HG03045 (cell line): ENCODE measurements around the gene ZBTB9.

Experiments used
- ATAC-seq: cut with Tn5 transposase; IDR thresholded peaks from one replicate; pipeline ENCODE4 v1.9.1; 2021; ENCODE audit warnings: mild to moderate bottlenecking, moderate library complexity; ENCODE audit not compliant: unreplicated experiment

ZBTB9 gene

DNA sequence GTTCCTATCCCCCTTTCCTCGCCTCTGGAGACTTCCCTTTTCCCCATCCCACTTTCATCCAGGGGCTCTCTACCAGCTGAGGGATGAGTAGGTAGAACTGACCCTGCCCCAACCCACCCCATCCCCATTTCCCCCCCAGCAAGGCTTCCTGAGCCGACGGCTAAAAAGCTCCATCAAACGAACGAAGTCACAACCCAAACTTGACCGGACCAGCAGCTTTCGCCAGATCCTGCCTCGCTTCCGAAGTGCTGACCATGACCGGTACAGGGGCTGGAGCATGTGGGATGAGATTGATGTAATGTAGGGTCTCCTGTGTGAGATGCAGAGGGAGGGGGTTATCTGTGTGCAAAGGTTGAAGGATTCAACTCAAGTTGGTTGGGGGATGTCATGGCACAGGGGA lies 21.8 kb upstream of the ZBTB9 start:
- ATAC-seq, result no peak

DNA sequence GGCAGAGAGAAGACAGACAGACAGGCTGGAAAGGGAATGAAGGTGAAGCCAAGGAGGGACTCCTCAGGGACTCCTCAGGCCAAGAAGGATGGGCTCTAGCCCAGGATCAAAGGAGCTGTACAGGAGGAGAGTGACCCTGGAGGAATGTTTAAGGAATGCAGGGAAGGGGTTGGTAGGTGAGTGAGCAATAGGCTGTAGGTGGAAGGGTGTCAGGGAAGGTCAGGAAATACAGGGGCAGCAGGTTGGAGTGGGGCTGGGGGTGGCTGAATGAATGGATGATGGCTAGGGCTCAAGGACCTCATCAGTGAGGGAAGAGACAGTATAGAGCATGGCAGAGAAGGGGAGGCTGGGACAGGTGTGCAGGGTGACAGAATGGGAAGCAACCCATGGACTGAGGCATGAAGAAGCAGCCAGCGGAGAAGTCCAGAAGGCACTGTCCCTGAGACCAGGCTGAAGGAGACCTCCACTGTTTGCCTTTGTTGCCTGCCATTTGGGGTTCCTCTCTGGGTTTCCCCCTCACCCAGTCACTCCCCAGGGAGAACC lies 21.3 kb upstream of the ZBTB9 start:
- no peak for ATAC-seq

DNA sequence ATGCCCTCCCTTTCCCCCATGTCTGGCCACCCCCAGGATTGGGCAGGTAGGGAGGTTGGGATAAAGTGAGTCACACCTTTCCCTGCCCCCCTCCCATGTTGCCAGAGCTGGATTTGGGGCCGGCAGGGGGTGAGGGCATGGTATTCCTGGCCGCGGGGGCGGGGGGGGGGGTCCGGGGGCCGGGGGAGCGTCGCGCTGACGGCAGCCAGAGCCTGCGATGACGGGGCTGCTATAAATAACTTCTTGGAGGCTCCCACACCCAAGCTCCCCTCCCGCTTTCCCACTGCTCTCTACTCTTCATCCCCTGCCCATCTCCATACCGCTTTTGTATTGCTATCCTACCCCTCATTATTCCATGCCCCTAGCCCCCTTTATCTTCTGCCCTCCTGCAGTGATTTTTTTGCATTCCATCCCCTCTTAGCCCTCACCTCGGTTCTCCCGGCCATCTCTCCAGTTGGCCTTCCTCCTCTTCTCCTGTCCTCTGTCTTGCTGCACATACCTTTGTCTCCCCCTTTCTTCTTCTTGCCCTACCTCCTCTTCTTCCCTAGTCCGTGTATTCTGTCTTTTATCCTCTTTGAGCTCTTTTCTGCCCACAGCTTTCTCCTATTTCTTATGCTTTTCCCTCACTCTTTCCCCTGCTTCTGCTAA lies 20.7 kb upstream of the ZBTB9 start:
- no peak for ATAC-seq

DNA sequence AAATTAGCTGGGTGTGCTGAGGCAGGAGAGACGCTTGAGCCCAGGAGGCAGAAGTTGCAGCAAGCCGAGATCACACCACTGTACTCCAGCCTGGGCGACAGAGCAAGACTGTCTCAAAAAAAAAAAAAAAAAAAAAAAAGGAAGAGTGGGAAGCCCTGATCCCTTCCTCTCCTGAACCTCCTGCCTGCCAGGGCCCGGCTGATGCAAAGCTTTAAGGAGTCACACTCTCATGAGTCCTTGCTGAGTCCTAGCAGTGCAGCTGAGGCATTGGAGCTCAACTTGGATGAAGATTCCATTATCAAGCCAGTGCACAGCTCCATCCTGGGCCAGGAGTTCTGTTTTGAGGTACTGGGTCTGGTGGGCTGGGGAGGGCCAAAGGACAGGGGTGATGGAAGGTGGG lies 19.4 kb upstream of the ZBTB9 start:
- ATAC-seq, result no peak

GRCh38 chr6:33437666-33438065 lies 16.7 kb upstream of the ZBTB9 start:
- ATAC-seq, result no peak

DNA sequence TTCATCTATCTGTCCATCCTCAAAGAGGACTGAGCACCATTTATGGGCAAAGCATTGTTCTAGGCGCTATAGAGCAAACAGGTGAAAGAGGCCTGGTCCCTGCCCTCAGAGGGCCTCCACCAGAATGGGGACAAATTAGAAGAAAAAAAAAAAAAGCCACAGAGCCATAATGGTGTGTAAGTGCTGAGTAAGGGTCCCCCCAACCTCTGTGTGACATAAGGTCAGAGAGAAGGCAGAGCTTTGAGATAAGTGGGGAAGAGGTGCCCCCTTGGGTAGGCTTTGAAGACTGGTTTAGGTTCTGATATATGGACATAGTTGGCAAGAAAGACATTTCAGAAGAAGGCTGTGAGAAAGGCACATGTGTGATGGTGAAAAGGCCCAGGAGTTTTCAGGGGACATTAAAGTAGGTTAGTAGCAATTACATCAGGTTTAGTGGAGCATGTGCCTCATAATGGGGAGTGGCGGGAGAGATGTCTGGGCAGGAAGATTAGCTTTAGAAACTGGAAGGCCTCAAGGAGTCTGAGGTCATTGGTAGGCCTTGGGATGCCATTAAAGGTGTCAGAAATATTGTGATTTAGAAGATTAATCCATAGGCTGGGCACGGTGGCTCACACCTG lies 15.3 kb upstream of the ZBTB9 start:
- ATAC-seq, result no peak

DNA sequence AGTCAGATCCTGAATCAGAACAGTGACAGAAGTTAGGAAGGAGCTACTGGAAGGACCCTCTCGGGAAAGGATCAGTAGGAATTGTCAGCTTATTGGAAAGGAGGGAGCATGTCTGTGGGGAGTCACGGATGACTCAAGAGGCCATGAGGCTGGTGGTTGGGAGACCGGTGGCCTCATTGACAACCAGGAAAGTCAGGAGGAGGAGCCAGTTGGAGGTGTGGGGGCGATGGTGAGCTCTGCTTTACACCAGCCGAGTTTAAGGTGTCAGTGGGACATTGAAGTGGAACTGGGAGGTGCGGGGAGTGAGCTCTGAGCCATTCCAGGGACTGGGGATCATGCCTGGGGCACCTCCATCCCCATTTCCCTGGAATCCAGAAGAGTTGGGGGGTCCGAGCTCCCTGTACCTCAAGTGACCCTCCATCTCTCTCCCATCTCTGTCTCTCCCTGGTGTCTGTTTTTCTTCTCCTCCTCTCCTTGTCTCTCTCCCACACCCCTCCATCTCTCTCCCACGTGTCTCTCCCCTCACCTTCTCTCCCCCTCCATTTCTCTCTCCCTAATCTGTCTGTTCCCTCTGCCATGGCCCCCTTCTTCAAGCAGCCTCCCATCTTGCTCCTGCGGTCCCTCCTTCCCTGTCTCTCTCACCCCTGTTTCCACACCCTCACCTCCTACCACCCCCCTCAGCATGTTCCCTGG lies 14.3 kb upstream of the ZBTB9 start:
- ATAC-seq, result no peak

DNA sequence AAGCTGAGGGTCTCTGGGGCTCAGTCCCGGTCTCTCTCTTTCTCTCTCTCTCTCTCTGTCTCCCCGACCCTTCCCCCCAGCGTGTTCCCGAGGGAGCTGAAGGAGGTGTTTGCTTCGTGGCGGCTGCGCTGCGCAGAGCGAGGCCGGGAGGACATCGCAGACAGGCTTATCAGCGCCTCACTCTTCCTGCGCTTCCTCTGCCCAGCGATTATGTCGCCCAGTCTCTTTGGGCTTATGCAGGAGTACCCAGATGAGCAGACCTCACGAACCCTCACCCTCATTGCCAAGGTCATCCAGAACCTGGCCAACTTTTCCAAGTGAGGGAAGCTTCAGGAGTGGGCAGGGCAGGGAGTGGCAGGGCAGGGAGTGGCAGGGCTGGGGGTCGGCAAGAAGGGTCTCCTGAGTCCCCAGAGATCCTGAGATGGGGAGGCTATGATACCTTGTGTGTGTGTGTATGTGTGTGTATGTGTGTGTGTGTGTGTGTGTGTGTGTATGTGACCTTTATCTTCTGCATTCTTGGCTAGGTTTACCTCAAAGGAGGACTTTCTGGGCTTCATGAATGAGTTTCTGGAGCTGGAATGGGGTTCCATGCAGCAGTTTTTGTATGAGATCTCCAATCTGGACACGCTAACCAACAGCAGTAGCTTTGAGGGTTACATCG lies 13.6 kb upstream of the ZBTB9 start:
- ATAC-seq, result no peak

- no peak for ATAC-seq
These were observed 12.9 kb upstream of the ZBTB9 start for GRCh38 chr6:33441457-33441856.

DNA sequence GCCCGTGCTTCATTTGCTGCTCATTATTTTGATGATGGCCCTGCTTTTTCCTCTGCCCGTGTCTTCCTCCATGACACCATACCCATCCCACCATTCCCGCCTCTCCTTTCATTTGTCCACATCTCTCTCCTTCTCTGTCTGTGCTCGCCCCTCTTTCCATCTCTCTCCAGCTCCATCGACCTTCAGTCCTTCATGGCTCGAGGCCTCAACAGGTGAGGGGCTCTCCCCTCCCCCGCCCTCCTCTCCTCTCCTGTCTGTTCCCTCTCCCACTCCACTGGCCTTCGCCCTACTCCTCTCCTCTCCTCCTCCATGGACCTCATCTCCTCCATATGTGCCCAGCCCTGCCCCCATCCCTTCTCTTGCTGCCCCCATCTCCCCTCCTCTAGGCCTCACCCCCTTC lies 12.1 kb upstream of the ZBTB9 start:
- ATAC-seq, result no peak

- no peak for ATAC-seq
These were observed 11.4 kb upstream of the ZBTB9 start for GRCh38 chr6:33443025-33443424.

DNA sequence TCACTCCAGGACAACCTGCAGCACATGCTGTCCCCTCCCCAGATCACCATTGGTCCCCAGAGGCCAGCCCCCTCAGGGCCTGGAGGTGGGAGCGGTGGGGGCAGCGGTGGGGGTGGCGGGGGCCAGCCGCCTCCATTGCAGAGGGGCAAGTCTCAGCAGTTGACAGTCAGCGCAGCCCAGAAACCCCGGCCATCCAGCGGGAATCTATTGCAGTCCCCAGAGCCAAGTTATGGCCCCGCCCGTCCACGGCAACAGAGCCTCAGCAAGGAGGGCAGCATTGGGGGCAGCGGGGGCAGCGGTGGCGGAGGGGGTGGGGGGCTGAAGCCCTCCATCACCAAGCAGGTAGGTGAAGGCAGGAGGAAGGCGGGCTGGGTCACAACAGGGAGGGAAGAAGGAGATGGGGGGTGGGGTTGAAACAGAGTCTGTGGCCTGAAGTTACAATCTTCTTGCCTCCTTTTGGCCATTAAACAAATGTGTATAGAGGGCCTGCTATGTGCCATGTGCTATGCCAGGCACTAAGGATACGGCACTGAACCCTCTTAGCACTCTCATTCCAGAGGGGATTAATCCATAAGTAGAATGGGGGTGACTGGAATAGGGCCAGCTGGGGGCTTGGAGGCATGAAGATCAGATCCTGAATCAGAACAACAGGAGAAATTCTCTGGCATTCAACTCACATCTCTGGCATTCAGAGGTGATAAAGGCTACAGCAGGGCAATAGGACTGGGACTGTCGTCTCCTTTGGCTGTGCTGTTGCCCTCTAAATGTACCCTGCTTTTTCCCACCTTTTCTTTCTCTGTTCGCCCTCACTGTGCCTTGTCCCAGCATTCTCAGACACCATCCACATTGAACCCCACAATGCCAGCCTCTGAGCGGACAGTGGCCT lies 10.5 kb upstream of the ZBTB9 start:
- ATAC-seq, result no peak

DNA sequence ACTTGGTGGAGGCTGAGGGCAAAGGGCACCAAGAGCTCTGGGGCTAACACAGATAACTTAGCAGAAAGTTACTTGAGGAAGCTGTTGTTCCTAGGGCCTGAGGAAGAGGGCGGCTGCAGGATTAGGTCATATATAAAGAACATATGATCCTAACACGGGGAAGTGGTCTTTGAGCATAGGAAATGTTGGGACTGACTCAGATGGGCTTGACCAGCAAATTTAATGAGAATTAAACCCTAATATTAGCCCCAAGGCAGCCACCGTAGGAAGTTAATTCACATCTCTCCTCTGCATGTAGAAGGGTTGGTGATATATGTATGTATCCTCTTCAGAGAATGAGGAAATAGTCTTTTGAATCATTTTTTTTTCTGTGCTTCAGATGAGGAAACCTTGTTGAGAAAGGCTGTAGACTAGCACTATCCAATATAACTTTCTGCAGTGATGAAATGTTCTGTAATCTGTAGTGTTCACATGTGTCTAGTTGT lies 9.2 kb upstream of the ZBTB9 start:
- ATAC-seq, result no peak

DNA sequence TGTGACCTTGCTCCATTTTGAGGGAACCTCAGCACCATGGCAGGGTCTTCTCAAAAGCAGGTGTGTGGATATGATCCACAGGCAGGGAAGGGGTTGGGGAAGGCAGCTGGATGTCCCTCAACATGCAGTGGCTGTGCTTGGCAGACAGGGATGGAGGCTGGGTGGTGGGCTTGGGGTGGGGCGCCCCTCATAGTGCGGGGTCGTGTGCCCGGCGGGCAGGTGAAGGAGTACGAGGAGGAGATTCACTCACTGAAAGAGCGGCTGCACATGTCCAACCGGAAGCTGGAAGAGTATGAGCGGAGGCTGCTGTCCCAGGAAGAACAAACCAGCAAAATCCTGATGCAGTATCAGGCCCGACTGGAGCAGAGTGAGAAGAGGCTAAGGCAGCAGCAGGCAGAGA lies 8.0 kb upstream of the ZBTB9 start:
- ATAC-seq, result no peak

- ATAC-seq, result no peak
These were observed 3.9 kb upstream of the ZBTB9 start for GRCh38 chr6:33450434-33450833.

- ATAC-seq, result no peak
These were observed 2.8 kb upstream of the ZBTB9 start for GRCh38 chr6:33451606-33452005.

- no peak for ATAC-seq
These were observed 1.9 kb upstream of the ZBTB9 start for GRCh38 chr6:33452496-33452895.

GRCh38 chr6:33453393-33454008 lies 875 bp upstream of the ZBTB9 start:
- ATAC-seq, result no peak

DNA sequence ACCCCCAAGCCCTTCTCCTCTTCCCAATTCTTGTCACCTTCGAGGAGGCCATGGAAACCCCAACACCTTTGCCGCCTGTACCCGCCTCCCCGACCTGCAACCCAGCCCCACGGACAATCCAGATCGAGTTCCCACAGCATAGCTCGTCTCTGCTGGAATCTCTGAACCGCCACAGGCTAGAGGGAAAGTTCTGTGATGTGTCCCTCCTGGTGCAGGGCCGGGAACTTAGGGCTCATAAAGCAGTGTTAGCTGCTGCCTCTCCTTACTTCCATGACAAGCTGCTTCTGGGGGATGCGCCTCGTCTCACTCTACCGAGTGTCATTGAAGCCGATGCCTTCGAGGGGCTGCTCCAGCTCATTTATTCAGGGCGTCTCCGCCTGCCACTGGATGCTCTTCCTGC lies 675 bp downstream of the ZBTB9 start:
- ATAC-seq, result no peak

- no peak for ATAC-seq
These were observed 1.8 kb downstream of the ZBTB9 start for GRCh38 chr6:33456156-33456555.
